SK-N-SH treated with all-trans-retinoic acid at 6 μM for 48 hours (cell line): ENCODE data around the gene ICAM3.

ENCODE experiments used
- ATAC-seq: fragments of 200-7000 bp; cut with Tn5 transposase; 3 replicates; pipeline ENCODE4 v1.9.1; 2020; ENCODE audit warnings: mild to moderate bottlenecking, moderate library complexity
- ARNTL ChIP-seq: fragments of 450-650 bp; formaldehyde crosslinking; IDR thresholded peaks from 2 replicates; pipeline ENCODE4 v1.5.0; 2020; ENCODE audit warnings: low read depth, mild to moderate bottlenecking, moderate library complexity, borderline replicate concordance
- BACH2 ChIP-seq: fragments of 250-450 bp; sonication (Bioruptor Pico); IDR thresholded peaks from 2 replicates; pipeline ENCODE4 v1.9.0; 2021; ENCODE audit warnings: mild to moderate bottlenecking, borderline replicate concordance
- CSDC2 ChIP-seq: fragments of 250-450 bp; sonication (Bioruptor Pico); IDR thresholded peaks from 2 replicates; pipeline ENCODE4 v1.5.0; 2020; ENCODE audit warnings: mild to moderate bottlenecking, moderate library complexity
- ESRRG ChIP-seq: fragments of 250-450 bp; sonication (Bioruptor Pico); IDR thresholded peaks from 2 replicates; pipeline ENCODE4 v1.6.1; 2021; ENCODE audit warnings: mild to moderate bottlenecking
- ISL1 ChIP-seq: fragments of 250-450 bp; sonication (Bioruptor Pico); IDR thresholded peaks from 2 replicates; pipeline ENCODE4 v2.1.2; 2022; ENCODE audit warnings: mild to moderate bottlenecking, moderate library complexity
- OSR1 ChIP-seq: fragments of 250-450 bp; sonication (Bioruptor Pico); IDR thresholded peaks from 2 replicates; pipeline ENCODE4 v1.8.0; 2022; ENCODE audit warnings: moderate library complexity, mild to moderate bottlenecking, inconsistent platforms
- PPARA ChIP-seq: fragments of 250-450 bp; sonication (Bioruptor Pico); IDR thresholded peaks from 2 replicates; pipeline ENCODE4 v1.5.0; 2020; ENCODE audit warnings: mild to moderate bottlenecking, borderline replicate concordance
- RARB ChIP-seq: fragments of 250-450 bp; sonication (Bioruptor Pico); IDR thresholded peaks from 2 replicates; pipeline ENCODE4 v1.8.0; 2021; ENCODE audit warnings: mild to moderate bottlenecking, moderate library complexity
- SNAI2 ChIP-seq: fragments of 250-450 bp; sonication (Bioruptor Pico); IDR thresholded peaks from 2 replicates; pipeline ENCODE4 v1.5.0; 2020; ENCODE audit warnings: mild to moderate bottlenecking, moderate library complexity
- TCF4 ChIP-seq: fragments of 250-450 bp; sonication (Bioruptor Pico); IDR thresholded peaks from 2 replicates; pipeline ENCODE4 v1.8.0; 2021; ENCODE audit warnings: mild to moderate bottlenecking, moderate library complexity, borderline replicate concordance
- TSHZ2 ChIP-seq: fragments of 250-450 bp; sonication (Bioruptor Pico); IDR thresholded peaks from 2 replicates; pipeline ENCODE4 v1.5.0; 2020; ENCODE audit warnings: mild to moderate bottlenecking, moderate library complexity
- ZC3H10 ChIP-seq: fragments of 250-450 bp; sonication (Bioruptor Pico); IDR thresholded peaks from 2 replicates; pipeline ENCODE4 v1.5.1; 2021; ENCODE audit warnings: mild to moderate bottlenecking, moderate library complexity
- ZFP3 ChIP-seq: fragments of 250-450 bp; sonication (Bioruptor Pico); IDR thresholded peaks from 2 replicates; pipeline ENCODE4 v1.5.0; 2020; ENCODE audit warnings: mild to moderate bottlenecking, moderate library complexity
- ZFP30 ChIP-seq: fragments of 450-650 bp; formaldehyde crosslinking; IDR thresholded peaks from 2 replicates; pipeline ENCODE4 v1.5.0; 2022; ENCODE audit warnings: mild to moderate bottlenecking, moderate library complexity
- ZNF565 ChIP-seq: fragments of 450-650 bp; formaldehyde crosslinking; conservative IDR thresholded peaks from 2 replicates; pipeline ENCODE4 v1.5.0; 2020; ENCODE audit warnings: low read depth, mild to moderate bottlenecking, moderate library complexity
- ZNF70 ChIP-seq: fragments of 450-650 bp; formaldehyde crosslinking; IDR thresholded peaks from 2 replicates; pipeline ENCODE4 v1.5.0; 2020; ENCODE audit warnings: mild to moderate bottlenecking, moderate library complexity
- ZNF8 ChIP-seq: fragments of 450-650 bp; formaldehyde crosslinking; IDR thresholded peaks from 2 replicates; pipeline ENCODE4 v1.5.0; 2020; ENCODE audit warnings: mild to moderate bottlenecking, moderate library complexity
- TF ChIP-seq, protein P1 (sequence below): fragments of 250-450 bp; sonication (Bioruptor Pico); IDR thresholded peaks from 2 replicates; pipeline ENCODE4 v1.8.0; 2020; ENCODE audit warnings: mild to moderate bottlenecking, moderate library complexity, borderline replicate concordance
- TF ChIP-seq, protein P2 (sequence below): fragments of 250-450 bp; sonication (Bioruptor Pico); IDR thresholded peaks from 2 replicates; pipeline ENCODE4 v1.5.1; 2021; ENCODE audit warnings: mild to moderate bottlenecking, moderate library complexity
- TF ChIP-seq, protein P3 (sequence below): fragments of 250-450 bp; sonication (Bioruptor Pico); IDR thresholded peaks from 2 replicates; pipeline ENCODE4 v1.5.1; 2020; ENCODE audit warnings: low read depth, mild to moderate bottlenecking, moderate library complexity

ICAM3 gene

GRCh38 chr19:10293637-10294367, 45.6 kb downstream of the ICAM3 start:
- ATAC-seq, result no peak

DNA sequence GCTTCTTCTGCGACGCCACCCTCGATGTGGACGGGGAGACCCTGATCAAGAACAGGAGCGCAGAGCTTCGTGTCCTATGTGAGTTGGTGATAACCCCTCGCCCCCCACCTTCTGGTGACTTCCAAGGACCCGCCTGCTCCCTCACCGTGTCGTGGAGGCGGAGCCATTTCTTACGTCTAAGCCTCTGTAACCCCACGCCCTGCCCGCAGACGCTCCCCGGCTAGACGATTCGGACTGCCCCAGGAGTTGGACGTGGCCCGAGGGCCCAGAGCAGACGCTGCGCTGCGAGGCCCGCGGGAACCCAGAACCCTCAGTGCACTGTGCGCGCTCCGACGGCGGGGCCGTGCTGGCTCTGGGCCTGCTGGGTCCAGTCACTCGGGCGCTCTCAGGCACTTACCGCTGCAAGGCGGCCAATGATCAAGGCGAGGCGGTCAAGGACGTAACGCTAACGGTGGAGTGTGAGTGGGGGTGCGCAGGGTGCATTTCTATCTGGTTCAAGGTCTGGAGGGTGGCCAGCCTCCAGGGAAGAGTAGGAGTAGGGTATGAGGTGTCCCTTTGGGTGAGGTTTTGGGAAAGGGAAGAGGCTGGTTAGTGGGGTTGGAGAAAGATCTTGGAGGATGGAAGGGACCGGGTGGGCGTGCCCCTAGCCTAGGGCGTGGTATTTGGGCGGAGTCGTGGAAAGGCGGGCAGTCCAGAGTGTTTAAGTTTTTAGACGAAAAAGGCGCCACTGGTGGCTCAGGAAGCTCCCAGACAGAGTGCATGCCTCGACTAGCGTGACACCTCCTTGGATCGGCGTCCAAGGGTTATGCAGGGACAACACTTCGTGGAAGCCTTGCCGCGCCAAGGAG, 46.4 kb downstream of the ICAM3 start:
- TF ChIP-seq, protein P1, sequence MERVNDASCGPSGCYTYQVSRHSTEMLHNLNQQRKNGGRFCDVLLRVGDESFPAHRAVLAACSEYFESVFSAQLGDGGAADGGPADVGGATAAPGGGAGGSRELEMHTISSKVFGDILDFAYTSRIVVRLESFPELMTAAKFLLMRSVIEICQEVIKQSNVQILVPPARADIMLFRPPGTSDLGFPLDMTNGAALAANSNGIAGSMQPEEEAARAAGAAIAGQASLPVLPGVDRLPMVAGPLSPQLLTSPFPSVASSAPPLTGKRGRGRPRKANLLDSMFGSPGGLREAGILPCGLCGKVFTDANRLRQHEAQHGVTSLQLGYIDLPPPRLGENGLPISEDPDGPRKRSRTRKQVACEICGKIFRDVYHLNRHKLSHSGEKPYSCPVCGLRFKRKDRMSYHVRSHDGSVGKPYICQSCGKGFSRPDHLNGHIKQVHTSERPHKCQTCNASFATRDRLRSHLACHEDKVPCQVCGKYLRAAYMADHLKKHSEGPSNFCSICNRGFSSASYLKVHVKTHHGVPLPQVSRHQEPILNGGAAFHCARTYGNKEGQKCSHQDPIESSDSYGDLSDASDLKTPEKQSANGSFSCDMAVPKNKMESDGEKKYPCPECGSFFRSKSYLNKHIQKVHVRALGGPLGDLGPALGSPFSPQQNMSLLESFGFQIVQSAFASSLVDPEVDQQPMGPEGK, result no peak
- TF ChIP-seq ZNF70 (CRISPR knock-in tag) (no peak), PPARA (CRISPR knock-in tag) (no peak), ZNF565 (CRISPR knock-in tag) (no peak), ZNF8 (CRISPR knock-in tag) (no peak), TSHZ2 (no peak), SNAI2 (CRISPR knock-in tag) (no peak), OSR1 (CRISPR knock-in tag) (no peak), ZFP3 (CRISPR knock-in tag) (no peak), ZC3H10 (CRISPR knock-in tag) (no peak), ISL1 (CRISPR knock-in tag) (no peak), ZFP30 (CRISPR knock-in tag) (no peak), CSDC2 (CRISPR knock-in tag) (no peak), ARNTL (CRISPR knock-in tag) (no peak), RARB (CRISPR knock-in tag) (no peak)
- TF ChIP-seq, protein P2, sequence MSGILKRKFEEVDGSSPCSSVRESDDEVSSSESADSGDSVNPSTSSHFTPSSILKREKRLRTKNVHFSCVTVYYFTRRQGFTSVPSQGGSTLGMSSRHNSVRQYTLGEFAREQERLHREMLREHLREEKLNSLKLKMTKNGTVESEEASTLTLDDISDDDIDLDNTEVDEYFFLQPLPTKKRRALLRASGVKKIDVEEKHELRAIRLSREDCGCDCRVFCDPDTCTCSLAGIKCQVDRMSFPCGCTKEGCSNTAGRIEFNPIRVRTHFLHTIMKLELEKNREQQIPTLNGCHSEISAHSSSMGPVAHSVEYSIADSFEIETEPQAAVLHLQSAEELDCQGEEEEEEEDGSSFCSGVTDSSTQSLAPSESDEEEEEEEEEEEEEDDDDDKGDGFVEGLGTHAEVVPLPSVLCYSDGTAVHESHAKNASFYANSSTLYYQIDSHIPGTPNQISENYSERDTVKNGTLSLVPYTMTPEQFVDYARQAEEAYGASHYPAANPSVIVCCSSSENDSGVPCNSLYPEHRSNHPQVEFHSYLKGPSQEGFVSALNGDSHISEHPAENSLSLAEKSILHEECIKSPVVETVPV (CRISPR knock-in tag), result no peak
- TF ChIP-seq, protein P3, sequence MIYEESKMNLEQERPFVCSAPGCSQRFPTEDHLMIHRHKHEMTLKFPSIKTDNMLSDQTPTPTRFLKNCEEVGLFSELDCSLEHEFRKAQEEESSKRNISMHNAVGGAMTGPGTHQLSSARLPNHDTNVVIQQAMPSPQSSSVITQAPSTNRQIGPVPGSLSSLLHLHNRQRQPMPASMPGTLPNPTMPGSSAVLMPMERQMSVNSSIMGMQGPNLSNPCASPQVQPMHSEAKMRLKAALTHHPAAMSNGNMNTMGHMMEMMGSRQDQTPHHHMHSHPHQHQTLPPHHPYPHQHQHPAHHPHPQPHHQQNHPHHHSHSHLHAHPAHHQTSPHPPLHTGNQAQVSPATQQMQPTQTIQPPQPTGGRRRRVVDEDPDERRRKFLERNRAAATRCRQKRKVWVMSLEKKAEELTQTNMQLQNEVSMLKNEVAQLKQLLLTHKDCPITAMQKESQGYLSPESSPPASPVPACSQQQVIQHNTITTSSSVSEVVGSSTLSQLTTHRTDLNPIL (CRISPR knock-in tag), result no peak
- ATAC-seq, result no peak

More at GRCh38 chr19:10293637-10294367, 45.6 kb downstream of the ICAM3 start:
- no peak for TF ChIP-seq ISL1 (CRISPR knock-in tag)
- no peak for TF ChIP-seq ZNF8 (CRISPR knock-in tag)
- no peak for TF ChIP-seq BACH2 (CRISPR knock-in tag)

DNA sequence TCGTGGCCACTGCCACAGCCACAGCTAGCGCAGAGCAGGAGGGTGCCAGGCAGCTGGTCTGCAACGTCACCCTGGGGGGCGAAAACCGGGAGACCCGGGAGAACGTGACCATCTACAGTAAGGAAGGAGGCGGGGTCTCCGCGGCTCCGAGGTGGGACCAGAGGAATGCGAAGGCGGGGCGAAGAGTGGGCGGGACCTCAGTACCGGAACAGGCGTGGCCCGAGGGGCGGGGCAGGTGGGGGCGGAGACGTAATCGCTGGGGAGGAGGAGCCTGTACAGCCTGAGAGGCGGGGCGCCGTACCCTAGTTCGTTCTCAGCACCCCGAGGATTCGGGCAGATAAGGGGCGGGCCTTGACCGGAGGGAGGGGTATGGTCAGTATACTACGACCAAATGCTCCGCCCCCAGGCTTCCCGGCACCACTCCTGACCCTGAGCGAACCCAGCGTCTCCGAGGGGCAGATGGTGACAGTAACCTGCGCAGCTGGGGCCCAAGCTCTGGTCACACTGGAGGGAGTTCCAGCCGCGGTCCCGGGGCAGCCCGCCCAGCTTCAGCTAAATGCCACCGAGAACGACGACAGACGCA, 47.1 kb downstream of the ICAM3 start:
- ATAC-seq, result peak; percentile 65
- TF ChIP-seq TSHZ2 (no peak), ZFP3 (CRISPR knock-in tag) (no peak), RARB (CRISPR knock-in tag) (no peak), ZC3H10 (CRISPR knock-in tag) (no peak), ZNF8 (CRISPR knock-in tag) (no peak), CSDC2 (CRISPR knock-in tag) (no peak), TCF4 (CRISPR knock-in tag) (no peak), OSR1 (CRISPR knock-in tag) (no peak), PPARA (CRISPR knock-in tag) (no peak), ESRRG (CRISPR knock-in tag) (no peak), SNAI2 (CRISPR knock-in tag) (no peak), ZNF565 (CRISPR knock-in tag) (no peak)
- TF ChIP-seq, protein P1, result no peak
- TF ChIP-seq, protein P3 (CRISPR knock-in tag), result no peak
